NT2/D1 (cell line): ENCODE data around the gene CRB1.
A peak's percentile ranks its signal among the peaks of the same experiment; 100 is the strongest.

Source experiments
- DNase-seq: peaks from one replicate; pipeline ENCODE4 v3.0.0-alpha.2; 2011; ENCODE audit warnings: low read depth, low spot score
- H3K27me3 ChIP-seq: 2 replicates; pipeline ENCODE4 v1.6.0; 2011; ENCODE audit warnings: mild to moderate bottlenecking; ENCODE audit not compliant: insufficient read length, insufficient read depth
- H3K36me3 ChIP-seq: 2 replicates; pipeline ENCODE4 v1.6.1; 2011; ENCODE audit warnings: mild to moderate bottlenecking, low read length, mixed read lengths; ENCODE audit not compliant: insufficient read depth, insufficient read length
- H3K4me1 ChIP-seq: 2 replicates; pipeline ENCODE4 v1.5.1; 2011; ENCODE audit not compliant: insufficient read depth, insufficient read length
- H3K4me3 ChIP-seq: 2 replicates; pipeline ENCODE4 v1.5.1; 2011; ENCODE audit warnings: low read depth; ENCODE audit not compliant: insufficient read length
- H3K9ac ChIP-seq: 2 replicates; pipeline ENCODE4 v1.6.0; 2011; ENCODE audit warnings: low read depth; ENCODE audit not compliant: insufficient read length
- H3K9me3 ChIP-seq: 2 replicates; pipeline ENCODE4 v1.5.1; 2011; ENCODE audit warnings: mild to moderate bottlenecking, low read length; ENCODE audit not compliant: insufficient read depth
- SUZ12 ChIP-seq: IDR thresholded peaks from 2 replicates; pipeline ENCODE4 v1.6.1; 2011; ENCODE audit not compliant: insufficient read length, insufficient read depth; ENCODE audit errors: extremely low read depth
- YY1 ChIP-seq: IDR thresholded peaks from 2 replicates; pipeline ENCODE4 v1.6.1; 2011; ENCODE audit not compliant: insufficient read length, insufficient read depth
- ZNF274 ChIP-seq: IDR thresholded peaks from 2 replicates; pipeline ENCODE4 v1.6.1; 2011; ENCODE audit warnings: mild to moderate bottlenecking, low read depth, low read length

The CRB1 gene

GRCh38 chr1:197439708-197440280 lies 171.7 kb downstream of the CRB1 start:
- H3K9ac ChIP-seq: no peak overlapping the region
- no peaks in the 10 kb centered on the region for H3K9me3 ChIP-seq
- no peaks in the 10 kb centered on the region for H3K27me3 ChIP-seq
- no peaks in the 10 kb centered on the region for H3K4me1 ChIP-seq
- H3K4me3 ChIP-seq: no peak overlapping the region
- TF ChIP-seq YY1 (no peak), ZNF274 (no peak), SUZ12 (no peak)
- peak; percentile 18 for DNase-seq
- no peaks in the 10 kb centered on the region for H3K36me3 ChIP-seq

- no peak for DNase-seq
- TF ChIP-seq YY1 (no peak), ZNF274 (no peak), SUZ12 (no peak)
- Histone ChIP-seq H3K27me3 (no peaks in the 10 kb centered on the region), H3K9me3 (no peaks in the 10 kb centered on the region), H3K4me1 (no peaks in the 10 kb centered on the region), H3K4me3 (no peak overlapping the region), H3K36me3 (no peaks in the 10 kb centered on the region), H3K9ac (no peak overlapping the region)
Measured at GRCh38 chr1:197440715-197441114, 172.7 kb downstream of the CRB1 start.

- no peak overlapping the region for H3K9ac ChIP-seq
- H3K9me3 ChIP-seq: no peaks in the 10 kb centered on the region
- H3K4me1 ChIP-seq: no peaks in the 10 kb centered on the region
- H3K36me3 ChIP-seq: no peaks in the 10 kb centered on the region
- H3K27me3 ChIP-seq: no peaks in the 10 kb centered on the region
- TF ChIP-seq SUZ12 (no peak), ZNF274 (no peak)
- DNase-seq: peak; percentile 47
- H3K4me3 ChIP-seq: no peak overlapping the region
Measured at GRCh38 chr1:197441999-197442414, 174.0 kb downstream of the CRB1 start.

- no peak overlapping the region for H3K4me3 ChIP-seq
- H3K27me3 ChIP-seq: no peaks in the 10 kb centered on the region
- H3K9me3 ChIP-seq: no peaks in the 10 kb centered on the region
- H3K9ac ChIP-seq: no peak overlapping the region
- H3K36me3 ChIP-seq: no peaks in the 10 kb centered on the region
- no peak for DNase-seq
- TF ChIP-seq YY1: no peak
- no peak for TF ChIP-seq SUZ12
- no peak for TF ChIP-seq ZNF274
- H3K4me1 ChIP-seq: no peaks in the 10 kb centered on the region
Measured at GRCh38 chr1:197444755-197445154, 176.7 kb downstream of the CRB1 start.

GRCh38 chr1:197448121-197448779 lies 180.2 kb downstream of the CRB1 start:
- H3K4me3 ChIP-seq: no peak overlapping the region
- no peak overlapping the region for H3K9ac ChIP-seq
- H3K27me3 ChIP-seq: no peaks in the 10 kb centered on the region
- no peaks in the 10 kb centered on the region for H3K36me3 ChIP-seq
- TF ChIP-seq YY1: no peak
- TF ChIP-seq ZNF274: no peak
- no peak for TF ChIP-seq SUZ12
- H3K9me3 ChIP-seq: no peaks in the 10 kb centered on the region
- DNase-seq: no peak
- H3K4me1 ChIP-seq: no peaks in the 10 kb centered on the region

- Histone ChIP-seq H3K9me3 (no peaks in the 10 kb centered on the region; the same call in 1 of the 2 replicates), H3K4me1 (no peaks in the 10 kb centered on the region), H3K36me3 (no peaks in the 10 kb centered on the region), H3K9ac (no peak overlapping the region), H3K4me3 (no peak overlapping the region), H3K27me3 (no peaks in the 10 kb centered on the region)
- no peak for DNase-seq
- TF ChIP-seq YY1 (no peak), ZNF274 (no peak)
Measured at GRCh38 chr1:197451381-197451780, 183.3 kb downstream of the CRB1 start.

- DNase-seq: no peak
- TF ChIP-seq ZNF274 (no peak), YY1 (no peak), SUZ12 (no peak)
Measured at GRCh38 chr1:197453376-197454058, 185.5 kb downstream of the CRB1 start.

More at GRCh38 chr1:197453376-197454058, 185.5 kb downstream of the CRB1 start:
- no peak overlapping the region for H3K9ac ChIP-seq
- no peaks in the 10 kb centered on the region; the same call in 1 of the 2 replicates for H3K9me3 ChIP-seq
- no peaks in the 10 kb centered on the region for H3K27me3 ChIP-seq
- H3K4me3 ChIP-seq: no peak overlapping the region
- H3K36me3 ChIP-seq: no peaks in the 10 kb centered on the region
- no peaks in the 10 kb centered on the region for H3K4me1 ChIP-seq
